Esophagus muscularis mucosa (tissue), 3 donors: ENCODE results near the gene TXNDC5.
"Not testable (repeated sequence)": the region's sequence is repeated elsewhere in the genome, so short reads cannot be mapped to it uniquely, and the experiment has no call there.

Experiments
- CTCF ChIP-seq, 3 experiments: fragments of 200-600 bp in 2 of 3; fragments of 450-650 bp in 1 of 3; sonication (generic) in 2 of 3; IDR thresholded peaks; one replicate each; pipeline ENCODE4 v1.5.1; 2017 to 2019; ENCODE audit warnings: antibody characterized with exemption in 3 of 3, mild to moderate bottlenecking in 2 of 3, moderate library complexity in 1 of 3
- POLR2A ChIP-seq: fragments of 450-650 bp; IDR thresholded peaks from one replicate; pipeline ENCODE4 v1.6.1; 2017; ENCODE audit warnings: antibody characterized with exemption, moderate library complexity, mild to moderate bottlenecking, low read depth

GRCh38 chr6:7898193-7898586 is 12.4 kb downstream of the TXNDC5 start:
- TF ChIP-seq POLR2A; CTCF (IDR thresholded peaks at IDR 0.05): not testable (repeated sequence)
